Breast epithelium (tissue), 3 donors: ENCODE results near the gene ASF1A.

Experiments
- POLR2A ChIP-seq: fragments of 450-650 bp; IDR thresholded peaks from one replicate; pipeline ENCODE4 v1.6.1; 2016; ENCODE audit warnings: antibody characterized with exemption, mild to moderate bottlenecking, moderate library complexity
- POLR2AphosphoS5 ChIP-seq, 3 donors: sonication (generic); formaldehyde crosslinking; IDR thresholded peaks; one replicate each; pipeline ENCODE4 v1.6.1; 2017; ENCODE audit warnings: antibody characterized with exemption in 3 of 3
- TF ChIP-seq, protein P1 (sequence below), 3 donors: fragments of 450-650 bp; IDR thresholded peaks; one replicate each; pipeline ENCODE4 v1.5.1; 2016 to 2017; ENCODE audit warnings: antibody characterized with exemption in 3 of 3, mild to moderate bottlenecking in 3 of 3, moderate library complexity in 3 of 3

DNA sequence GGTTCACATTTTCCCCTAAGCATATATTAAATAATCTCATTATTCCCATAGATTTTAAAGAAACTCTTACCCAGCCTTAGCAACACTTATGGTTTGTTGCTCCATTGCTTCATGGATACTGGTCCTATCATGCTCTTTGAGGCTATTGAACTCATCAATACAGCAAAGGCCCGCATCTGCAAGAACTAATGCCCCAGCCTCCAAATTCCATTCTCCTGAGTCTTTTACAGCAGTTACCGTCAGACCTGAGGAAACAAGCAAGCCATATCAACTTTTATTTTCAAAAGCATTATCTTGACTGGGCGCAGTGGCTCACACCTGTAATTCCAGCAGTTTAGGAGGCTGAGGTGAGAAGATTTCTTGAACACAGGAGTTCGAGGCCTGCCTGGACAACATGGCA, 37.7 kb upstream of the ASF1A start:
- TF ChIP-seq, protein P1, sequence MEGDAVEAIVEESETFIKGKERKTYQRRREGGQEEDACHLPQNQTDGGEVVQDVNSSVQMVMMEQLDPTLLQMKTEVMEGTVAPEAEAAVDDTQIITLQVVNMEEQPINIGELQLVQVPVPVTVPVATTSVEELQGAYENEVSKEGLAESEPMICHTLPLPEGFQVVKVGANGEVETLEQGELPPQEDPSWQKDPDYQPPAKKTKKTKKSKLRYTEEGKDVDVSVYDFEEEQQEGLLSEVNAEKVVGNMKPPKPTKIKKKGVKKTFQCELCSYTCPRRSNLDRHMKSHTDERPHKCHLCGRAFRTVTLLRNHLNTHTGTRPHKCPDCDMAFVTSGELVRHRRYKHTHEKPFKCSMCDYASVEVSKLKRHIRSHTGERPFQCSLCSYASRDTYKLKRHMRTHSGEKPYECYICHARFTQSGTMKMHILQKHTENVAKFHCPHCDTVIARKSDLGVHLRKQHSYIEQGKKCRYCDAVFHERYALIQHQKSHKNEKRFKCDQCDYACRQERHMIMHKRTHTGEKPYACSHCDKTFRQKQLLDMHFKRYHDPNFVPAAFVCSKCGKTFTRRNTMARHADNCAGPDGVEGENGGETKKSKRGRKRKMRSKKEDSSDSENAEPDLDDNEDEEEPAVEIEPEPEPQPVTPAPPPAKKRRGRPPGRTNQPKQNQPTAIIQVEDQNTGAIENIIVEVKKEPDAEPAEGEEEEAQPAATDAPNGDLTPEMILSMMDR (IDR thresholded peaks at IDR 0.05) = no peak
- TF ChIP-seq POLR2A (no peak), POLR2AphosphoS5 (IDR thresholded peaks at IDR 0.05) (no peak)
